Sigmoid colon (tissue), 4 donors: ENCODE results near the gene NIPSNAP3A.

Experiments used
- EP300 ChIP-seq, 4 donors: sonication (generic); formaldehyde crosslinking; IDR thresholded peaks; one replicate each; pipeline ENCODE4 v1.6.1; 2017; ENCODE audit warnings: antibody characterized with exemption in 4 of 4
- POLR2A ChIP-seq, 2 donors: fragments of 450-650 bp; IDR thresholded peaks; one replicate each; pipeline ENCODE4 v1.6.1; 2016; ENCODE audit warnings: antibody characterized with exemption in 2 of 2, mild to moderate bottlenecking in 2 of 2, moderate library complexity in 2 of 2
- POLR2AphosphoS5 ChIP-seq, 4 donors: sonication (generic); formaldehyde crosslinking; IDR thresholded peaks; one replicate each; pipeline ENCODE4 v1.6.1; 2017; ENCODE audit warnings: antibody characterized with exemption in 4 of 4
- TF ChIP-seq, protein P1 (sequence below), 4 experiments: fragments of 450-650 bp in 3 of 4; fragments of 200-600 bp in 1 of 4; IDR thresholded peaks; one replicate each; pipeline ENCODE4 v1.5.1; 2016 to 2019; ENCODE audit warnings: antibody characterized with exemption in 4 of 4, mild to moderate bottlenecking in 3 of 4, moderate library complexity in 2 of 4

- TF ChIP-seq, protein P1, sequence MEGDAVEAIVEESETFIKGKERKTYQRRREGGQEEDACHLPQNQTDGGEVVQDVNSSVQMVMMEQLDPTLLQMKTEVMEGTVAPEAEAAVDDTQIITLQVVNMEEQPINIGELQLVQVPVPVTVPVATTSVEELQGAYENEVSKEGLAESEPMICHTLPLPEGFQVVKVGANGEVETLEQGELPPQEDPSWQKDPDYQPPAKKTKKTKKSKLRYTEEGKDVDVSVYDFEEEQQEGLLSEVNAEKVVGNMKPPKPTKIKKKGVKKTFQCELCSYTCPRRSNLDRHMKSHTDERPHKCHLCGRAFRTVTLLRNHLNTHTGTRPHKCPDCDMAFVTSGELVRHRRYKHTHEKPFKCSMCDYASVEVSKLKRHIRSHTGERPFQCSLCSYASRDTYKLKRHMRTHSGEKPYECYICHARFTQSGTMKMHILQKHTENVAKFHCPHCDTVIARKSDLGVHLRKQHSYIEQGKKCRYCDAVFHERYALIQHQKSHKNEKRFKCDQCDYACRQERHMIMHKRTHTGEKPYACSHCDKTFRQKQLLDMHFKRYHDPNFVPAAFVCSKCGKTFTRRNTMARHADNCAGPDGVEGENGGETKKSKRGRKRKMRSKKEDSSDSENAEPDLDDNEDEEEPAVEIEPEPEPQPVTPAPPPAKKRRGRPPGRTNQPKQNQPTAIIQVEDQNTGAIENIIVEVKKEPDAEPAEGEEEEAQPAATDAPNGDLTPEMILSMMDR (IDR thresholded peaks at IDR 0.05): no peak
- TF ChIP-seq POLR2AphosphoS5 (IDR thresholded peaks at IDR 0.05) (no peak), POLR2A (IDR thresholded peaks at IDR 0.05) (no peak), EP300 (IDR thresholded peaks at IDR 0.05) (no peak)
Observed at GRCh38 chr9:104802906-104803305, 55.4 kb downstream of the NIPSNAP3A start.
